Stimulated activated CD4-positive, alpha-beta T cell treated with anti-CD3 and anti-CD28 coated beads, Interleukin-4, amount 100 ng/mL, for 1 hour (primary cell): ENCODE results near the gene ZRANB2.
A peak's percentile ranks its signal among the peaks of the same experiment; 100 is the strongest.

Source experiments
- DNase-seq: peaks from one replicate; pipeline ENCODE4 v3.0.0-alpha.2; 2020

ZRANB2 gene

GRCh38 chr1:71080739-71081696 is at the start of gene ZRANB2:
ZRANB2 (minus strand) TSS chr1:71081035; CDS start chr1:71080995, 40 bp downstream.
- peak; percentile 89 for DNase-seq

- no peak for DNase-seq
These were observed 47.2 kb upstream of the ZRANB2 start for GRCh38 chr1:71128060-71128459.

- DNase-seq = no peak
These were observed 37.3 kb upstream of the ZRANB2 start for GRCh38 chr1:71118086-71118485.

GRCh38 chr1:71116729-71117128 is 35.9 kb upstream of the ZRANB2 start:
- no peak for DNase-seq

- no peak for DNase-seq
These were observed 26.0 kb upstream of the ZRANB2 start for GRCh38 chr1:71106658-71107322.

- no peak for DNase-seq
These were observed 23.6 kb upstream of the ZRANB2 start for GRCh38 chr1:71104417-71104816.

DNA sequence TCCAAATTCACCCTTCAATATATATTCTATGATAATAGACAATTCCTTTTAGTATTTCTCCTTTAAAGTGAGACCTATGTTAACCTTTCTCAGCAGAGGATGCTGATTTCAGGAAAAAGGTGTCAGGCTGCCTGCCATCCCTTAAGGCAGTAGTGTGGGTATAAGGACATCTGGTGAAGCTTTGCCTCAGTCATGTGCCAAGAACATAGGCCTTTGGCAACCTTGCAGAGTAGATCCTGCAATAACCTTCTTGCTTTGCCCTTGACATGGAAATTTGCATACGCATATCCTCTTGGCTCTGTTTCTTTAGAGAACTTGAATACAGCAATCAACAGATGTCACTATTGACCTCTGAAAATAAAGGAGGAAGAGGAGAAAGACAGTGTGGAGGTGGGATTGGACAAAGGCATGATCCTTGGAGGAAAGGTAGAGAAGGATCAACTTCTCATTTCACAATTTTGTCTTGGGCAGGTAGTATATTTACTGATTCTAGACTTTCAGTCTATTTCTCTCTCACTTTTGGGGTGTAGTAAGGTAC is 21.1 kb upstream of the ZRANB2 start:
- DNase-seq = no peak

DNA sequence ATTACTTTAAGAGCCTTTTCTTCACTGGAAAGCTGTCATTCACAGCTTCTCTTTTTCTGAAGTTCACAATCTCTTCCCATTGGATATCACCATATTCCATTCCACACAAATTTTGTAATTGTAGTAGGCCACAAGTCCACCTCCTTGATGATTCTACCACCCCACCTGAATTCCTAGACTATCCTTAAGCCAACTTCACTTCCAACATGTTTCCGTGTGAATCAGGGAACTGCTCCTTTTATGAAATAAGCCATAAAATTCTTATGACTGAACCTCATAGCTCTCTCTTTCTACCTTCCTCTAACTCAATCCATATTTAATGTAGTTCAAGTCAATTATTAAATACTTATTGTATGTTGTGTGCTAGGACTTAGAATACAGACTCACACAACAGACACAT is 16.6 kb upstream of the ZRANB2 start:
- no peak for DNase-seq

- DNase-seq = no peak
These were observed 14.1 kb upstream of the ZRANB2 start for GRCh38 chr1:71094913-71095312.

DNA sequence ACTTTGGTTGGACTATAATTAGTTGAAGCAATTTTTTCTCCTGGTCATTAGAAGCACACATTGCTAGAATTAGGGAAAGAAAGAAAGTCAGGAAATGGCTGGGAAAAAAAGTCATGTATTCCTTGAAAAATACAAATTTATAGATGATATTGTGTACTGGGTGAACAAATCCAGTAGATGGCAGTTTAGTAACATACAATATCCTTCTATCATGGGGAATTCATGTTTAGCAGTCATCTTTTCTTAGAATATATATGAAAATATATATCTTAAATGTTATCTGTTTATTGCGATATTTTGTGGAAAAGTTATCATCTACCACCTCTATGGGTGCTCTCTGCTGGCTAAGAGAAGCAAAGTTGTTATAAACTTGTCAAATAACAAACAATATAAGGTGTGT is 13.1 kb upstream of the ZRANB2 start:
- no peak for DNase-seq

- no peak for DNase-seq
These were observed 8.9 kb upstream of the ZRANB2 start for GRCh38 chr1:71089536-71090270.

DNA sequence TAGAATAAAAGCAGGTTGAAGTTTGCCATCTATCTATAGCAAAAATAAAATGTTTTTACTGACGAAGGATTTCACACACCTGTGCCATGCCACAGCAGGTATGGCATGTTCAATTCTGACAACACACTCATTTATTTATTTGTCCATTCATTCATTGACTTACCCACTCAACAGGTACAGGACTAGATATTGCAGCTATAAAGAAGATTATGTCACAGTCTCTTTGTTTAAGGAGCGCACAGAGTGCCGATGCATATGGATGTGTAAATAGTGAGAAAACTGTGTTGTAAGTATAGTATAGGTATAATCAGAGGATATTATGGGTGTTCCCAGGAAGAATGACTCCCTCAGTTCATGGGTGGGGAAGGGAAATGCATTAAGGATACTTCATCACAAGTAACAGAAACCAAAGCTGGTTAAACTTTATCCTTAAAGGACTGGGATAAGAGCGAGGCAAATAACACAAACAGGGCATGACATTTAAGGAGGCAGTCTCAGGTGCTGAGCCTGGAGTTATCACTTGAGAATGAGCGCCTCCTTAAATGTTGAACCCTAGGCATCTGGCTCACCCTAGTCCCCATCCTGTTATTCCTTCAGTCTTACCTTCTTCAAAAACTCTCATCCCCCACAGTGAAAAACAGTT is 7.9 kb upstream of the ZRANB2 start:
- DNase-seq = no peak

DNA sequence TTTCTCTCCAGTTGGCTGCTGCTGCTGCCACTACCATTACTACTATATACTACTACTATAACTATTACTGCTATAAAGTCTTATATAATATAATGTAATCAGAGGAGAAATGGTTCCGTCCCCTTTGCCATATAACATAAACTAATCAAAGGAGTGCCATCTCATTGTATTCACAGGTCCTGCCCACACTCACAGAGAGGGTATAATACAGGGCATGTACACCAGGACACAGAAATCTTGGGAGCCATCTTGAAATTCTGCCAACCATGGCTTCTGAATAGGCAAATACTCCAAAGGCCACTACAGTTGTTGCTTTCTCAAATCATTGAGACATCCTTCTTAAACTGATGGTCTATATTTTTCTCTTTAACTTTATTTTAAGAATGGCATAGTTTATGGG is 6.9 kb upstream of the ZRANB2 start:
- DNase-seq = no peak

DNA sequence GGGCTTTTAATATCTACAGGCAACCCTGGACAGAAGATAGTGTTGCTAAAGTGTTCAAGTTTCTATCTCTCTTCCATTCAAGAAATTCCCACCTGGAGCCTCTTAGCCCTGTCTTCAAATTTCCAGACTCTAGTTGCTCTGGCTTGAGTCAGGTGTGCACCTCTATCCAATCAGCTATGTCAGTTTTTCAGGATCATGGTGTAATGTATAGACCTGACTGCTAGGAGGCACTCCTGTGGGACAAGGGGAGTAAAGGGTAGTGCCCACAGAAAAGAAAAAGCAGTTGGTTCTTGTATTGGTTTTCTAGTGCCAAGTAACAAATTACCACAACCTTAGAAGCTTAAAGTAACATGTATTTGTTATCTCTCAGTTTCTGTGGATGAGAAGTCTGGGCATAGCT is 6.2 kb upstream of the ZRANB2 start:
- DNase-seq = no peak

DNA sequence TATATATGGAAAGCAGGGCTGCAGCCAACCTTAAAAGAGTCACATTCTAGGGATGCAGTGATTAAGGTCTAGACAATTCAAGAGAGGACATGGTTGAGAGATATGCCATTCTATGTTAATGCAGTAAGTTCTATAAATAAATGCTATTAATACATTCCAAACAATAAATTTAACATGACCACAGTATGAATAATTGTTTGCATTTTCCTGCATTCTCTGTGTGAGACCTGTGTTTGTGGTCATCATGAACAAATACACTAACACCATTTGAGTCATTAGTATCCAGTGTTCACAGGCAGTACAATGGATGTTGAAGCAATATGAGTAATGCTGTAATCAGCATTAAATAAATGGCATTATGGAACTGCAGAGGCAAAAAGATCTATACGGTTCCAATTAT is 5.5 kb upstream of the ZRANB2 start:
- DNase-seq = no peak

GRCh38 chr1:71083271-71083670 is 2.4 kb upstream of the ZRANB2 start:
- DNase-seq = no peak

DNA sequence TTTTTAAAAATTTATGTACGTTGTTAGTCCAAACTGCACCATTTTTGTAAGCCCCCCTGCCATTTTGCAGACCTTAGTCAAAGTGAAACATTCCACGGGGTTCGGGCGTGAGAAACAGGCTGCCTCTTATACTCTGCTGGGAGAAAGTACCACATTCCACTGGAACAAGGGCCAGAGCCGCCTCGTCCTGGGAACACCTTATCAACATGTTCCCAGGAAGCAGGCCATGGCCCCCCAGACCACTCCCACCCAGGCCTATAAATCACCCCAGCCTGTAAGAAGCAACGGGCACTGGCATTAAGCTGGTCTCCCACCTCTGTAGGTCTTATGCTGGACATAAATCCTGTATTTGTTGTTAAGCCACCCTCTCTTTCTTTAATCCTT is 854 bp upstream of the ZRANB2 start:
- peak; percentile 3 for DNase-seq

DNA sequence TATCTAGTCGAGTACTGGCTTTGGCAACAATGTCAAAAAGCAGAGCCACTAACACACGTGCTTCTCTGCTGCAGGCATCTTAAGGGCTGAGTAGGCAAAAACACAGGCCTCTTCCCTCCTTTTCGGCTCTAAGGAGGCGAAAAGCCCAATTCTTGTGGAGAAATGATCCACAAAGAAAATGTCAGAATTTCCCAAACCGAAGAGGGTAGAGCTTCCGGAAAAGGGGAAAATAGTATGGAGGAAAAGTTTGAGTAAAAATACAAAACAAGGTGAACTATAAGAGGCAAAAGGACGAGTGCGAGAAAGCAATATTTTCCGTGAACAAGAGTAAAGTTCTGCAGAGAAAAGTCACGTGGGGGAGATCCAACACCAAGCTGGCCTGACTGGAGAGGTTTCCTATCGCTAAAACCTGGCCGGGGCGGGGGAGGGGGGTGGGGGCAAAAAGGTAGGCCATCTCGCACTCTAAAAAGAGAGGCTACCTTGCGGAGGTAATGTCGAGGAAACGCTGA is 551 bp downstream of the ZRANB2 start:
- no peak for DNase-seq

GRCh38 chr1:71074681-71075080 is 6.2 kb downstream of the ZRANB2 start:
- no peak for DNase-seq

- DNase-seq = no peak
These were observed 8.6 kb downstream of the ZRANB2 start for GRCh38 chr1:71072273-71072672.

DNA sequence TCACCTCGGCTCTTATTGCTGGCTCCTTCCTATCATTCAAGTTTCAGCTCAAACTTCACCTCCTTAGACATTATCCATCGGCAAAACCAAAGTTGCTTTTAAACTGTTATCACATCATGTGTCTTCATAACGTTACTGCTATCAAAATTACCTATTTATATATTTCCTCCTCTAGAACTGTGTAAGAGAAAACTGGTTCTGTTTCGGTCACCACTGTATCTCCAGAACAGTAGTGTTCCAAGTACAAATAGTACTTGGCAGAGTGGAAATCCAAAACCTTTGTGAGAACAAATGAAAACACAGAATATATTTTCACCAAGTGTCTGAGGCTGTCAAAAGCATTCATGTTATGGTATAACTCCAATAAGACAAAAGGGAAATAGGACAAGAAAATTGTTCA is 9.1 kb downstream of the ZRANB2 start:
- DNase-seq = no peak
